HTERT RPE-1 (cell line): Measurements from ENCODE around the gene PRR36.
"Not testable (repeated sequence)": the region's sequence is repeated elsewhere in the genome, so short reads cannot be mapped to it uniquely, and the experiment has no call there.

Source experiments
- in situ Hi-C: fragments of 300-500 bp; cut with MboI; formaldehyde crosslinking; loops from 4 replicates; pipeline ENCODE4 v1.14.3; 2020; ENCODE audit warnings: low sequenced_read_pairs

Gene PRR36

DNA sequence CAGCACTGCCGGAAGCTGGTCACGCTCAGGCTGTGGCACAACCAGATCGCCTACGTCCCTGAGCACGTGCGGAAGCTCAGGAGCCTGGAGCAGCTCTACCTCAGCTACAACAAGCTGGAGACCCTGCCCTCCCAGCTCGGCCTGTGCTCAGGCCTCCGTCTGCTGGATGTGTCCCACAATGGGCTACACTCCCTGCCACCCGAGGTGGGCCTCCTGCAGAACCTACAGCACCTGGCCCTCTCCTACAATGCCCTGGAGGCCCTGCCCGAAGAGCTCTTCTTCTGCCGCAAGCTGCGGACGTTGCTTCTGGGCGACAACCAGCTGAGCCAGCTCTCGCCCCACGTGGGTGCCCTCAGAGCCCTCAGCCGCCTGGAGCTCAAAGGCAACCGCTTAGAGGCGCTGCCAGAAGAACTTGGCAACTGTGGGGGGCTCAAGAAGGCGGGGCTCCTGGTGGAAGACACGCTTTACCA, 26.2 kb upstream of the PRR36 start:
- in situ Hi-C loops = no loop called here

DNA sequence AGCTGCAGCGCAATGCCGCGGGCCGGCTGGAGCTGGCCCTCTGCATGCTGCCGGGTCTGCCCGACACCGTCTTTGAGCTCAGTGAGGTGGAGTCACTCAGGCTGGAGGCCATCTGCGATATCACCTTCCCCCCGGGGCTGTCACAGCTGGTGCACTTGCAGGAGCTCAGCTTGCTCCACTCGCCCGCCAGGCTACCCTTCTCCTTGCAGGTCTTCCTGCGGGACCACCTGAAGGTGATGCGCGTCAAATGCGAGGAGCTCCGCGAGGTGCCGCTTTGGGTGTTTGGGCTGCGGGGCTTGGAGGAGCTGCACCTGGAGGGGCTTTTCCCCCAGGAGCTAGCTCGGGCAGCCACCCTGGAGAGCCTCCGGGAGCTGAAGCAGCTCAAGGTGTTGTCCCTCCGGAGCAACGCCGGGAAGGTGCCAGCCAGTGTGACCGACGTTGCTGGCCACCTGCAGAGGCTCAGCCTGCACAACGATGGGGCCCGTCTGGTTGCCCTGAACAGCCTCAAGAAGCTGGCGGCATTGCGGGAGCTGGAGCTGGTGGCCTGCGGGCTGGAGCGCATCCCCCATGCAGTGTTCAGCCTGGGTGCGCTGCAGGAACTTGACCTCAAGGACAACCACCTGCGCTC, 25.7 kb upstream of the PRR36 start:
- in situ Hi-C loops = no loop called here

DNA sequence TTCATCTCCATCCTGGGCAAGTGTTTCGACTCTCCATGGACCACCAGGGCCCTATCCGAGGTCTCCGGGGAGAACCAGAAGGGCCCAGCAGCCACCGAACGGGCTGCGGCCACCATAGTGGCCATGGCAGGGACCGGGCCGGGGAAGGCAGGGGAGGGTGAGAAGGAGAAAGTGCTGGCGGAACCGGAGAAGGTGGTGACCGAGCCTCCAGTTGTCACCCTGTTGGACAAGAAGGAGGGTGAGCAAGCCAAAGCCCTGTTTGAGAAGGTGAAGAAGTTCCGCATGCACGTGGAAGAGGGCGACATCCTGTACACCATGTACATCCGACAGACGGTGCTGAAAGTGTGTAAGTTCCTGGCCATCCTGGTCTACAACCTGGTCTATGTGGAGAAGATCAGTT, 24.8 kb upstream of the PRR36 start:
- in situ Hi-C loops = no loop called here

DNA sequence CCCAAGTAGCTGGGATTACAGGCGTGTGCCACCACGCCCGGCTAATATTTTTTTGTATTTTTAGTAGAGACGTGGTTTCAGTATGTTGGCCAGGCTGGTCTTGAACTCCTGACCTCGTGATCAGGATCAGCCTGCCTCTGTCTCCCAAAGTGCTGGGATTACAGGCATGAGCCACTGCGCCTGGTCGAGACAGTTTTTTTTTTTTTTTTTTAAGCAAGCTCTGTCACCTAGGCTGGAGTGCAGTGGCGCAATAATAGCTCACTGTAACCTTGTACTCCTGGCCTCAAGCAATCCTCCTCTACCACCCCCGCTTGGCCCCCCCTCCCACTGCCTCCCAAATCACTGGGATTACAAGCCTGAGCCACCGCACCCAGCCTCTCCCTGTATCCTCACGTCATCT, 23.1 kb upstream of the PRR36 start:
- in situ Hi-C loops = no loop called here

DNA sequence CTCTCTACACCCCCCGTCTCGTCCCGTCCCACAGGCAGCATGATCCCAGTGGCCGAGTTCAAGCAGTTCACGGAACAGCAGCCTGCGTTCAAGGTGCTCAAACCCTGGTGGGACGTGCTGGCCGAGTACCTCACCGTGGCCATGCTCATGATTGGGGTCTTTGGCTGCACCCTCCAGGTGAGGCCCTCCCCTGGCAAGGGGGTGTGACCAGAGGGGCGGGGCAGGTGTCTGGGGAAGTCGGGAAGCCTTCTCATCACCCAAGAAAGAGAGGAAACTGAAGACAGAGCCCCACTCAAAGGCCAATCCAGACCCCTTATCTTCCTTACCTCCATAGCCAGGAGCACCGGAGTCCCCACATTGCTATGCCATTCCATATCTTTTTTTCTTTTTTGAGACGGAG, 21.4 kb upstream of the PRR36 start:
- in situ Hi-C loops = no loop called here

DNA sequence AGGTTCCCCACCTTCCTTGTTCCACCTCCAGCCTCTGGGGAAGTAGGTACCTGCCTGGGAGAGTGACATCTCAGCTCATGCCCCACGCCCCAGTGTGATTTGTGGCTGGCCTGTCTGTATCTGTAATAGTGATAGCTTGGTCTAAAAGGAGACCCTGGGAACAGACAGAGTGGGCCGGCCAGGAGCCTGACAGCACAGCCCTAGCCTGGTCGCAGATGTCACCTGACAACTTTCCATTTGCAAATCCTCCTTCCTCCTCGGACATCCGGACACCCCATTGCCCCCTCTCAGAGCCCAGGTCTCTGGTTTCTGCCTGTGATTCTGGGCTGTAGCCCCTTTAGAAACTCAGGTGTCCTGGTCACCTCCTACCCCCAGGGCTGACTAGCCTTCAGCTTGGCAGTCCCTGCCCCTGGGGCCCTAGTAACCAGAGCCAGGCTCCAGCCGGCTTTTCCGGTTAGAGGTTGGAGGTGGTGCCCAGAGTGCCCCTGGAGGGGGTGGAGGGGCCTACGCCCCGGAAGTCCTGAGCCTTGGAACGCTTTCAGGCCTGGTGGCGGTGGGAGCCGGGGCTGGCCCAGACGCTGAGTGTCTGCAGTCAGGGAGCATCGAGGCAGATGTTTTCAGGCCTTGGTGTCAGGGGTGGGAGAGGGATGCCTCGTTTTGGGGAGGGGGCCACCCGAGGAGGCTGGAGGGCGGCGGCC, 20.6 kb upstream of the PRR36 start:
- in situ Hi-C loops = no loop called here

DNA sequence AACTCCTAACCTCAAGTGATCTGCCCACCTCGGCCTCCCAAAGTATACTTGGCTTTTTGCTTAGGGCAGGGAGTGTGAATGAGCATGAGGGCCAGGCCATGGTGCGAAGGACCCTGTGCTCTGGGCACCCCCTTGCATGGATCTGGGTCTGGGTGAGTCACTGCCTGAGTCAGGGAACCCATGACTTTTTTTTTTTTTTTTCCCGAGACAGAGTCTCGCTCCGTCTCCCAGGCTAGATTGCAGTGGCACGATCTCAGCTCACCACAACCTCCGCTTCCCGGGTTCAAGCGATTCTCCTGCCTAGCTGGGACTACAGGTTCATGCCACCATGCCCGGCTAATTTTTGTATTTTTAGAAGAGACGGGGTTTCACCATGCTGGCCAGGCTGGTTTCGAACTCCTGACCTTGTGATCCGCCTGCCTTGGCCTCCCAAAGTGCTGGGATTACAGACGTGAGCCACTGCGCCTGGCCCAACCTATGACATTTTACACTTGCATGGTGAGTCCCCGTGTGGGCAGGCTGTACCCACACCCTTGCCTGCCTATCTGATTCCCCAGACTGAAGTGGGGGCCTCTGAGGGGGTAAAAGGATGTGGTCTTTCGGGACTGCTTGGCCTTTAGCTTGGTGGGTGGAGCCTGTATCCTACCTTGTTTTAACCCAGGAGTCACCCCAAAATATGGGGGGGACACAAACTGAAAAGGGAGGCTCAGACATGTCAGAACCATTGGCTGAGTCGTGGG, 19.3 kb upstream of the PRR36 start:
- in situ Hi-C loops = not testable (repeated sequence)

DNA sequence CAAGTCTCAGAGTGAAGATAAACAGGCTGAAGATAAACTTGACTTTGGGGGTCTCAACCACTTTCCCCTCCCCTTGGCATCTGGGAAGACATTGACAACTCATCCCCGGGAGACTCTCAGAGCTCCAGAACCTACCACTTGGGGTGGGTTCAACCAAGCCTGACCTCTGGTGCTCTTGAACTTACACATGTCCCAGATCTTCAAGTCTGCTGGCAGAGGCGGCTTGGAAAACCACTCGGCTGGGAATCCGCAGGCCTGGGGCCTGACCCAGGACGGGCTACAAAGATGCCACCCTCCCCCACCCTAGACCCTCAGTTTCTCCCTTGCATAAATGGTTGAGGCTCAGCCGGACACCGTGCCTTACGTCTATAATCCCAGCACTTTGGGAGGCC, 14.6 kb upstream of the PRR36 start:
- in situ Hi-C loops = no loop called here

DNA sequence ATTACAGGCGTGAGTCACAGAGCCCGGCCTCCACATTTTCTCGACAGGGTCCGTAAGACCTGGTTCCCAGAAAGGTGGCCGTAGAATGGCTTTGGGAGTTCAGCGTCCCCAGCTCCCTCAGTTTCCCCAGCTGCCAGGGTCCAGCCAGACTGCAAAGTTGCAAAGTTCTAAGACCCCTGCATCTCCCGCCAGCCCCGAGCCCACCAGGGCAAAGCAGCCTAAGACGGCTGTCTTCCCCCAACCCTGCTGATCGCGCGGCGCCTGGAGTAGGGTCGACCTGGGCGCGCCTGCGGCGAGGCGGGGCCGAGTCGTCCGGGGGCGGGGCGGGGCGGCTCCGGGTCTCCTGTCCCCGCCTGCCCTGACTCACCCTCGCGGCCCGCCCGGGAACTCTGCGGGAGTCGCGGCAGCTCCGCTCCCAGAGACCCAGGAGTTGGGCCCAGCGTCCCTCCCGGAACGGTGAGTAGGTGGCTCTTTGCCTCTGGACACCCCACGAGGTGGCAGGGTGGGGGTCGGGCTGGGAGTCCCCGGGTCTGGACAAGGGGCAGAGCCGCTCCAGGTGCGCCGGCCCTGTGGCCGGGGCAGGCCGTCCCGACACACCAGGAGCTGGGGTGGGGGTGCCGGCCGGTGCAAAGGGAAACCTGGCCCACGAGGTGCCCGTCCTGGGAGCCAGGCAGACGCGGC, 14.1 kb upstream of the PRR36 start, which contains the start of gene LRRC8E:
Gene LRRC8E (plus strand): TSS at position 366 of the 681 bp plus-strand sequence. CDS start 7,094 bp downstream, outside the sequence.
- in situ Hi-C loops = no loop called here

DNA sequence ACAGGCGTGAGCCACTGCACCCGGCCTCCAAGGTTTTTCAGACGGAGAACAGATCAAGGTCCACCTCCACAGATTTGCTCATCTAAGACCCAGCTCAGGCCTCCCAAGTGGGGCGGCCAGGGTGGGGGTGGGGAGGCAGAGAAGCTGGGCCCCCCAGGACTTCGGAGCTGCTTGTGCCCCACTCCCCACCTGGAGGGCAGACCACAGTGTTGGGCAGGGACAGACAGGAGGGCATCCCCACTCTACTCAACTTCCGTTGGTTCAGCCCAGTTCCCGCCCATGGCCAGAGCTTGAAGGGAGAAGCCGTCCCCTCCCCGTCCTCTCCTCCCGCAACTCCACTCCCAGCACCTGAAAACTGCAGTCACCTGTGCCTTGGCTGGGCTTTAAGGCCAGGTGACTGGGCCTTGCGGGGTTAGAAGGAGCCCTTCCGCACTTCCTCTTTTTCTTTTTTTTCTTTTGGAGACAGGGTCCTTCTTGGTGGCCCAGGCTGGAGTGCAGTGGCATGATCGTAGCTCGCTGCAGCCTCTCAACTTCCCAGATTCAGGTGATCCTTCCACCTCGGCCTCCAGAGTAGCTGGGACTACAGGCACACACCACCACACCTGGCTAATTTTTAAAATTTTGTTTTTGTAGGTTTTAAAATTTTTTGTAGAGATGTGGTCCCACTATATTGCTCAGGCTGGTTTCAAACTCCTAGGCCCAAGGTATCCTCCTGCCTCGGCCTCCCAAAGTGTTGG, 13.4 kb upstream of the PRR36 start:
- in situ Hi-C loops = no loop called here

DNA sequence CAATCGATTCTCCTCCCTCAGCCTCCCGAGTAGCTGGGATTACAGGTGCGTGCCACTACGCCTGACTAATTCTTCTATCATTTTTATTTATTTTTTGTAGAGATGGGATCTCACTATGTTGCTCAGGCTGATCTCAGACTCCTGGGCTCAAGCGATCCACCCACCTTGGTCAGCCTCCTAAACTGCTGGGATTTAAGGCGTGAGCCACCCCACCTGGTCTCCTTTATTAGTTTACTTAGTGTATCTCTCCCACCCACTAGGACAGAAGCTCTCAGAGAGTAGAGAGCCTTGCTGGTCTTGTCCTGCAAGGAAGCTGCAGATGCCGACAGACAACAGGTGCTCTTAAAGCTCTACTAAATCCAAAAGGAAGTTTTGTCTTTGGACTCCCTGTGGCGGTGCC, 11.6 kb upstream of the PRR36 start:
- in situ Hi-C loops = no loop called here

DNA sequence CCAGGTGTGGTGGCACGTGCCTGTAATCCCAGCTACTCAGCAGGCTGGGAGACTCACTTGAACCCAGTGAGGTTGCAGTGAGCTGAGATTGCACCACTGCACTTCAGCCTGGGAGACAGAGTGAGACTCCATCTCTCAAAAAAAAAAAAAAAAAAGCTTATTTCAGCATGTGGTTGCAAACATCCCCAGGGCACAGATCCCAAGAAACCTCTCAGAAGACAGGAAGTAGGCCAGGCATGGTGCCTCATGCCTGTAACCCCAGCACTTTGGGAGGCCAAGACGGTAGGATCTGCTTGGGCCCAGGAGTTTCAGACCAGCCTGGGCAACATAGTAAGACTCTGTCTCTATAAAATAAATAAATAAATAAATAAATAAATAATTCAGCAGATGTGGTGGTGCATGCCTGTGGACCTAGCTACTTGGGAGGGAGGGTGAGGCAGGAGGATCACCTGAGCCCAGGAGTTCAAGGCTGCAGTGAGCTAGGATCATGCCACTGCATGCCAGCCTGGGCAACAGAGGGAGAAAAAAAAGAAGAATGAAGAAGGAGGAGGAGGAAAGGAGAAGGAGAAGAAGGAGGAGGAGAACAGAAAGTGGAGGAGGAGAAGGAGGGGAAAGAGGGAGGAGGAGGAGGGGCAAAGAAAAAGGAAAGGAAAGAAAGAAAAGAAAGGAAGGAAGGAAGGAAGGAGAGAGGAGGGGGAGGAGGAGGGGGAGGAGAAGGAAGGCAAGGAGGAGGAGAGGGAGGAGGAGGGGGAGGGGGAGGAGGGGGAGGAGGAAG, 9.8 kb upstream of the PRR36 start:
- in situ Hi-C loops = no loop called here

DNA sequence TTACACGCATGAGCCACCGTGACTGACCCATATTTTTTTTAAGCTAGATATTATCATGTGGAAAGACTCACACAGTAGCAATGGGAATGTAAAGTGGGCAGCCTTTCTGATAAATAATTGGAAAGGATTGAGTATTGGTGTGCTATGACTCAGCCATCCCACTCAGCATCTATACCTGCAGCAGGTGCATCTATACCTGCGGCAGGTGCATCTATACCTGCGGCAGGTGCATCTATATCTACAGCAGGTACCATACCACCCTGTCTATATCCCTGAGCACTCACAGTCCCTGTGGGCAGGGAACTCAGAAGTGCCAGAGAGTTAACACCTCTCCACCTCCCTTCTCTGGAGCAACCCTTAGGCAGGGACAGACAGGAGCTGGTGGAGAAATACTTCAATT, 8.9 kb upstream of the PRR36 start:
- in situ Hi-C loops = no loop called here

DNA sequence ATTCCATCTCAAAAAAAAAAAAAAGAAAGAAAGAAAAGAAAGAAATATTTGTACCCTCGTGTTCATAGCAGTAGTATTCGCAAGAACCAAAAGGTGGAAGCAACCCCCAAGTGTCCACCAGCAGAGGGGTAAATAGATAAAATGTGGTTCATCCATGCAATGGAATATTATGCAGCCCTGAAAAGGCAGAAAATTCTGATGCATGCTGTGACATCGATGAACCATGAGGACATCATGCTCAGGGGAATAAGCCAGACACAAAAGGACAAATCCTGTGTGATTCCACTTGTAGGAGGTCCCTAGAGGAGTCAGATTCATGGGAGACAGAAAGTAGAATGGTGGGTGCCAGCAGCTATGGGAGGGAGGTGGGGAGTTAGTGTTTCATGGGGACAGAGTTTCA, 7.7 kb upstream of the PRR36 start:
- in situ Hi-C loops = no loop called here

DNA sequence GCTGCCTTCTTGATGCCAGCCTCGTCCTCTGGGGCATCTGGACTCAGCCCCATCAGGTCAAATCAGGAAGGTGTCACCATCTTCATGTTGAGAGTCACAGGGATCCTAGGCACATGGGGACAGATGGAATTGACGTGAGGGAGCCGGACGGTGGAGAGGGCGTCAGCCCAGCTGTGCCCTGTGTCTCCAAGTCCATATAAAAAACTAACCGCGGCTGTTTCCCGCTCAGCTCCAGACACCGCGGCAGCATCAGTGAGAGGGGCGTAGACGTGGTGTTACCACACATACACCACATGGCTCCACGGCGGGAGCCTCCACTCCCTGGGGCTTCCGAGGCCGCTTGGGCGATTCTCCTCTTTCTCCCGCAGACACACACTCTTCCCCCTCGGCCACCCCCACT, 5.6 kb upstream of the PRR36 start:
- in situ Hi-C loops = no loop called here

DNA sequence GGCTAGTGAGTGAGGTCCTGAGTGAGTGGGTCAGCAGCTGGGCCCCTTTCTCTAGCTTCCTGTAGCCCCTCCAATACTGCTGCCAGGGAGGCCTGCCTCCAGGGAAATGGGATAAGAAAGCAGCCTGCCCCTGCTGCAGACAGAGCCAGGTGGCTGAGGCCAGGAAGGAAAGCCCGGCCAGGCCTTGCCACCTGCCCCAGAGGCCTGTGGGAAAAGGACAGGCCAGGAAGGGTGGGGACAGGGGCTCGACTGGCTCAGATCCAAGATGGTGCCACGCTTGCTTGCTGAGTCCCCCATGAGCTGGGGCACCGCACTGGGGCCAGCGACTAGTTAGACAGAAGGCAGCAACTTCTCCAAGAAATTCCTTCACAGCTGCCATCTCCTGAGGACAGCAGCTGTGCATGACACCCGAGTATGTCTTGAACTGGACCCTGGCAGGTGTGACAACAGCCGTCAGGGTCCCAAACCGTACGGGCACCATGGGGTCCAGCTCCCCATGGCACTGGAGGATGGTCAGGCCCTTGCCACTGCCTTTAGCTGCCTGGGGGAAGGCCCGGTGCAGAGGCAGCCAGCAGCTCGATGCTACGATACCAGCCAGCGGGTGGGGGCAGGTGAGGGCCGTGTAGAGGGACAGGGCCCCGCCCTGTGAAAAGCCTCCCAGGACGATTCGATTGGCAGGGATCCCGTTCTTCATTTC, 5.1 kb upstream of the PRR36 start:
- in situ Hi-C loops = no loop called here

DNA sequence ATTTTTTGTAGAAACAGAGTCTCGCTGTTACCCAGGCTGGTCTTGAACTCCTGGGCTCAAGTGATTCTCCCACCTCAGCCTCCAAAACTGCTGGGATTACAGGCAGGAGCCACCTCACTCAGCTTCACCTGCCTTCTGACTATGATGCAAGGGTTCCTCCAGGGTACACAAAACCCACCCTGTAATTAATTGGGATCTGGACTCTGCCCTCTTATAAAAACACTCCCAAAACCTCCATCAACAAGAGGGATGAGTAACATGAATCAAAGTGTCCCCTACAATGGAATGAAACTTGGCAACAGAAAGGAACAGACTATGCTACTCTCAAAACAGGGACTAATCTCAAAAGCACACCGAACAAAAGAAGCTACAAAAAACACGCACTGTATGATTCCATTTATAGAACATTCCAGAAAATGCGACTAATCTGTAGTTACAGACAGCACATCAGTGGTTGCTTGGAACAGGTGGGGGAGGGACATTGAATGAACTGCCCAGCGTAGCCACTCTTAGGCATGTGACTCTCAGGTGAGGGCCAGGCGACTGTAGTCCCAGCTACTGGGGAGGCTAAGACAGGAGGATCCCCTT, 3.2 kb upstream of the PRR36 start:
- in situ Hi-C loops = no loop called here

DNA sequence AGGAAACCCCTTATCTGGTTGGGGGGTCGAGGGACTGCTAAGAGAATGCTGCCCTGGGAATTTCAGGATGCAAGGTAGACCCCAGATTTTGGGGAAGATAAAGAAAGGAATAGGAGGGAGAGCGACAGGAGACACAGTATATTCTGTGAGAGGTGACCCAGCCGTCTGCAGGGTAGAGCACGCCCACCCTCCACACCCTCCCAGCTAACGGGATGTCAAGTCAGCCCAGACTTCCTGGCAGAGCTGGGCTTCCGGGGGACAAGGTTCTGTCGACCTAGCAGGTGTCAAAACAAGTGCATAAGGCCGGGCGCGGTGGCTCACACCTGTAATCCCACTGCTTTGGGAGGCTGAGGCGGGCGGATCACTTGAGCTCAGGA, 695 bp upstream of the PRR36 start:
- in situ Hi-C loops = no loop called here
